Measurements from ENCODE around the gene SH2D7.

Gene SH2D7

GRCh38 chr15:78061963-78062427, 30.4 kb upstream of the SH2D7 start:
- no peak for DNase-seq

GRCh38 chr15:78063217-78063616, 29.1 kb upstream of the SH2D7 start:
- DNase-seq: no peak

- no peak for DNase-seq
Observed at GRCh38 chr15:78063970-78064385, 28.4 kb upstream of the SH2D7 start.

DNA sequence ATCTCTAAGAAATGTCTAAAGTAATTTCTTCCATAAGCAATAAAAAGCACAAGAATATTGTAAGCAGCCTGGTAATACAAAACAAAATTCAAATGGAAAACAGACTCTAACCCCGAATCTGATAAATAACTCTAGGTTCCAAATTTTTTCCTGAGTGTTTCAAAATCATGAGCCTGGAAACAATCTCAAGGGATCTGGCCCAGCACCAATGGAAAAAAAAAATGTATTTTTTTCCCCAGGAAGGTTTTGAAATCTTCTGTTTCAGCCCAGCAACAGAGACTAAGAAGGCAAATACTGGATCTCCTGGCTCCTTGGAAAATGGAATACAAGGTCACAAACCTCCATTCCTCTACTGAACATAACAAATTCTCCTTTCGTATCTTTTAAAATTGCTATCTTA, 27.8 kb upstream of the SH2D7 start:
- DNase-seq: no peak

DNA sequence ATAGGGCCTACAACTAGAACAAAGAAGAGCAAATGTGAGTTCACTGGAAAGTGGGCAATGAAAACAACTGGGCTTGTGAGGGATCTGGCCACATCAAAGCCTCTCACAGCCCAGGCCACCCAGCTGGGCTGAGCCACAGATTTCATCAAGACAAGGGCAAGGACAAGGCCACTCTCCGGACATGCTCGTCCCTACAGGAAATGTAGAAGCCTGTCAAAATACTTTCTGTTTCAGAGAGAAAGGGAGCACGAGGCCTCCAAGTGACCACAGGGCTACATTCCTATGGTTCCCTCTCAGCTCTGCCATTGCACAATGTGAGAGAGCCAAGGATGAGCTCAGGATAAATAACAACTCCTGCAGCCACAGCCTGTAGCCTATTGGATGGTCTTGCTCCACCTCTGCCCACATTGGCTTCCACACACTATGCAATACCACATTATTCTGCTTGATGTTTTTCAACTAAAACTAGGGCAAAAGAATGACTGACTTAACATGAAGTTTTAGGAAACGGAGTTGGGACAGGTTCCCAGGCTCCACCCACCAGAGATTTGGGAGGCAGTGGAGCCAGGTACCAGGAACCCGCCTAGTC, 27.0 kb upstream of the SH2D7 start:
- DNase-seq: no peak

GRCh38 chr15:78065973-78066946, 26.1 kb upstream of the SH2D7 start:
- no peak for DNase-seq

- DNase-seq: no peak
Observed at GRCh38 chr15:78067328-78068228, 24.8 kb upstream of the SH2D7 start.

- DNase-seq: no peak
Observed at GRCh38 chr15:78069052-78069414, 23.3 kb upstream of the SH2D7 start.

DNA sequence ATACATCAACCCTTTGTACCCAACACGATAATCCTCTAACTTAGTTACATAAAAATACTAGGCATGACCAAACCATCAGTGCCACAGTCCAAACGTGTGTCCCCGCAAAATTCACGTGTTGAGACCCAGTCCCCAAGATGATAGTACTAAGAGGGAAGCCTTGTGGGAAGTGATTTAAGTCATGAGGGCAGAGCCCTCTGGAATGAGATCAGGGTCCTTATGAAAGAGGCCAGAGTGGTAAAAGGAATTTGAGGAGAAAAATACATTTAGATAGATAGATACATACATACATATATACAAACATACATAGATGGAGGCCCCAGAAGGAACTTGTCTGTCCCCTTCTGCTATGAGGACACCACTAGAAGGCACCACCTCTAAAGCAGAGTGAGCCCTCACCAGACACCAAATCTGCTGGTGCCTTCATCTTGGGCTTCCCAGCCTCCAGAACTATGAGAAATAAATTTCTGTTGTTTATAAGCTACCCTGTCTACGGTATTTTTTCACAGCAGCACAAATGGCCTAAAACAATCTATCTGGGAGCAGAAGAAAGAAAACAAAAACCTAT, 22.8 kb upstream of the SH2D7 start:
- no peak for DNase-seq

DNA sequence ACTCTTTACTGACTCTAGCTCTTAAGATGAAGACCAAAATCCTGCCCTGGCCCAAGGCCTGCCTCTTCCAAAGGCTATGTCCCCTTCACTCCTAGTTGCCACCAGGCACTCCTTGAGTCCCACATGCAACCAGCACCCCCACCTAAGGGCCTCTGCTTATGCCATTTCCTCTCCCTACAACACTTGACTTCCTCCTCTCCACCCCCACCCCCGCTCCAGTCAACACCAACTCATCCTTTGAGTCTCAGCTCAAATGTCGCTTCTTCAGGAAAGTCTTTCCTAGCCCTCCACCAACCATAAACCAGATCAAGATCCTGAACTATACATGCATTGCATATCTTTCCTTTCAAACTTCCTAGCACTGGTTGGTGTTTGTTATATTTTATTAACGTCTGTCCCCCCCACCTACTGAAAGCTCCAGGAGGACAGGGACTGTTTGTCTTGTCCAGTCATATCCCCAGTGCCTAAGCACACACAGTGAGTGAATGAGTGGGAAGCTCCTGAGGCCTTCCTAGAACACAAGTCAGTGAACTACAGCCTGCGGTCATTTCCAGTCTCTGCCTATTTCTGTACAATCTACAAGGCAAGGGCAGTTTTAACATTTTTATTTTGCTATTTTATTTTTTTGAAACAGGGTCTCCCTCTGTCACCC, 22.2 kb upstream of the SH2D7 start:
- no peak for DNase-seq

- no peak for DNase-seq
Observed at GRCh38 chr15:78071383-78071782, 21.0 kb upstream of the SH2D7 start.

DNA sequence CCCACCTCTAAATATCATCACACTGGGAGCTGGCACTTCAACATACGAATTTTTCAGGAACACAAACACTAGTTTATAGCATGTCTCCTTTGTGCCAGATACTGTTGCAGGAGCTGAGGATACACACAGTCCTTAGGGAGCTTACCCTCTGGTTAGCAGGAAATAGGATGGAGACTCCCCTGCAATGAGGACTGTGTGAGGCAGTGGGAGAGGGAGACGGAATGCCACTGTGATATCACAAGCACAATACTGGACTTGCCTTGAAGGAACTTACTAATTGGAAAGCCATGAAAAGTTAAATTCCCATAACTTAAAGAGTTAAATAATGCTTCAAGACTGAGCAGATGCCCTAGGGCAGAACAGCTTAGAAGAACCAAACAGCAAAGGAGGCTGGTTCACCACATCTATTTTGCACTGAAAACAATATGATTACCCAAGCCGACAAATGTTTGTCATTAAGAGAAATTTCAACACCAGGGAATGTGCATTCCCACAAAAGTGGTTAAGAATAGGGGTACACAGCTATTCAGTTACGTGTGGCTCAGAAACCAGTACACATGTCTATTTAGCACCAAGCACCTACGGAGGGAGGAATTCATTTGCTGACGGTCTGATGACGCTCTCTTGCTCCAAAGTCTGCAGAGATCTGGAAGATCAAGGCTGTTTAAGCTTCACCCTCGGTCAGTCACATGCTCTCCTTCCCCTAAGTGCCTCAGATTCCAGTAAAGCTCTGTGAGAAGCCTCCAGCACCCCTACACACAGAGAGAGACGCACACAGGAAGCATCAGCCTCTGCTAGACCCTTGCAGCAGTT, 20.1 kb upstream of the SH2D7 start:
- no peak for DNase-seq

DNA sequence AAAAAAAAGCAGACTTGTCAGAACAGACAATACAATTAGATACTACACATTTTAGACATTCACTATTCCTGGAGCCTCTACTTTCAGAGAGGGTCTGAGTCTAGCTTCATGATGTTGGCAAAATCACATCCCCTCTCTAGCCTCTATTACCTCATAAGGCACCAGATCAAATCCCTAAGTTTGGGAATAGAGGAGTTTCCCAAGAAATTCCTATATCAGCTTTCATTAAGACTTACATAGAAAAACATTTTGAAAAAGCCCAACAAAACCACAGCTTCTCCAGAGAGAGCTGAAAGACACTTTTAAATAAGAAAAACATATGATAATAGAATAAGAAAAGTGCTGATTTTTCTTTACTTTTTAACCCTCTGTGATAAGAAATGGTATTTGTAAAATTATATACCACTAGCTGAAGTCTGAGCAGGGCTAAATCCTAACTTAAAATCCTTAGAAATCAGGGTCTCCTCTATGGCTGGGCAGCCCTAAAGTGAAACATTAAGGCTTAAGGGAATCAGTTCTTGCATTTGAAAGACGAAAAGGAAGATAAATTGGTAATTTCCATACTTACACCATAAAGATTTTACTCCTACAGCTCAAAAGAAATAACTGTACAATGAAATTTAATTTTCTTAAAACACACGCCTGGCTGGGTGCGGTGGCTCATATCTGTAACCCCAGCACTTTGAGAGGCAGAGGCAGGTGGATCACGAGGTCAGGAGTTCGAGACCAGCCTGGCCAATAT, 19.1 kb upstream of the SH2D7 start:
- DNase-seq: no peak

DNA sequence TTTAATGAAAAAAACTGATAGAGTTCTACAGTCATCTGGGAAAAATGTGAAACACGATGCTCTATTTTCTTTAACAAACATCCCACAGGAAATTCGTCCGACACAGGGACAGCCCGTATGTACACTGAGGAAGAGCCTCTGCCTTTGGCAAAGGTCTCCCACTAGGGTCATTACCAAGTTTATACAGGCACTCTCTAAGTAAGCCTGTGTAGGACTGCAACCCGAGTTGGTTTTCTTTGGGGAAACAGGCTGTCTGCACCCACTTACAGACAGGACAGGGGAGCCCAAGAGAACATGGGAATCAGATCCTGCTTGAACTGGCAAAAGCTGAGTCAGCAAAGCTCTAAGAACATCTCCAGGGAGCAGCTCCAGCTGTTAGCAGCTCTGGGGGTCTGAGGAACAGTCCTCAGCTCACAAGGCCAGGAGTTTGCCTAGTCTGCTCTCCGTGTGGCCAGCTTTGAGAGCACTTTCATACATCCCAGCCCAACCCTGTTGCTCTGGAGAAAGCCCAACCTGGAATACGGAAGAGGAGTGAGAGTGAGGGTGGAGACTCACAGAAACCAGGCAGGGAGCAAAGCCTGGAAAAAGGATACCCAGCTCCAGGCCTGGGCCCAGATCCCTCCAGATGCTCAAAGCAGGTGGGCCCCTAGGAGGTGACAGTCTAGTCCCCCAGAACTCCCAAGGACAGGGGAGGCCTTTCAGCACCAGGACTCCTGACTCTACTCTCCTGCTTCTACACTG, 16.7 kb upstream of the SH2D7 start:
- no peak for DNase-seq

DNA sequence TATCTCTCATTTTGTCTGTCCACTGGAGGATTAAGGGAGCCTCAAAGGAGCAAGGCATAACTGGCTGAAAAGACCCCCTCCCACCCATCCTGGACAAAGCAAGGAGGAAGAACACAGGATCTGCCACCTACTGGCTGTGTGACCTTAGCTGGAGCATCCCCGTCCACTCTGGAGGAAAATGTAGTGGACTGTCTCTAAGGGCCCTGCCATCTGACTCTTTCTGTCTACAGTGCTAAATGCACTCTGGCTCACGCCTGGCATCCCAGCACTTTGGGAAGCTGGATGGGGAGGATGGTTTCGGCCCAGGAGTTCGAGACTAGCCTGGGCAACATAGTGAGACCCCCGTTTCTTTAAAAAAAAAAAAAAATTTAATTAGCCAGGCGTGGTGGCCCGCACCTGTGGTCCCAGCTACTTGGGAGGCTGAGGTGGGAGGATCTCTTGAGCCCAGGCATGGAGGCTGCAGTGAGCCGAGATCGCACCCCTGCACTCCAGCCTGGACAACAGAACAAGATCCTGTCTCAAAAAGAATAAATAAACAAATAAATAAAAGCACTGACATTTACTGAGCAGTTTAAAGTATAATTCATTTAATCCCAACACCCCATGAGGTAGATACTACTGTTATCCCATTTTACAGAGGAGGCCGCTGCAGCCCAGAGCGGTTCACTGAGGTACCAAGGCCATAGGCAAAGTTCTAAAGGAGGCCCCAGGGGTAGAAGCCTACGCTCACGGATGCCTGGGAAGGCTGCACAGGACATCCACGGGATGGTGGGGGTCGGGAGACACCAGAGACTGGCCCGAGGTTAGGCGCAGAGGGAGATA, 15.9 kb upstream of the SH2D7 start:
- no peak for DNase-seq

DNA sequence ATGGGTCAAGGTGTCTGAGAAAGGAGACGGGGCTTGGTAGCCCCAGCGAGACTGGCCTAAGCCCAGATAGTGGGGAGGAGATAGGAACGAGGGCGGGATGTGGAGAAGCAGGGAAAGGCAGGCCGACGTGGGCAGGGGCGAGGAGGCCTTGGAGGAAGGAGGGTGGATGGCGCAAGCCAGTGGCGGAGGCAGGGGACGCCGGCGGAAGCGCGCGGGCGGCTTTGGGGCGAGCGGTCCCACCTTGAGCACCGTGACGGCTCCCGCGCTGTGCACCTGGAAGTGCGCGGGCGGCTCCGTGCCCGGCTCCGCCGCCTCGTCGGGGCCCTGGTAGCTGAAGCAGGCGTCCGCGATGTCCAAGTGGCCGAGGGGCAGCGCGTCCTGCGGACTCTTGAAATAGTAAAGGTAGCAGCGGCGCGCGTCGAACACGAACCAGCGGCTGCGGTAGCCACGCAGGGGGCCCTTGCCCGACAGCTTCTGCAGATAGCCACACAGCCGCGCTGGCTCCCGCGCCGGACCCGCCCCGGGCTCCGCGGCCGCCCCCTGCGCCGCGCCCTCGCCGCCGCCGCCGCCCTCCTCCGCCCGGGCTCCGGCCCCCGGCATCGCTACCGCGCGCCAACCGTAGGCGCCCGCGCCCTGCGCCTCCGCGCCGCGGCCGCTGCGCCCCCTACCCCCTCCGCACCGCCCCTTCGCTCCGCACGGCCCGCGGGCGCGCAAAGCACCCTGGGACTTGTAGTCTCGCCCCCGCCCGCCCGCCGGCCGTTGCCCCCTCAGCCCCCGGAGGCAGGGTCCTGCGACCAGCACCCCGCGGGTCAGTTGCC, 15.1 kb upstream of the SH2D7 start, which contains the start of gene TBC1D2B:
TSS of gene TBC1D2B (minus strand) at position 659 of the 818 bp plus-strand sequence. CDS start at position 600, 59 bp downstream.
- DNase-seq: peak; percentile 50

- DNase-seq: no peak
Observed at GRCh38 chr15:78077871-78078210, 14.5 kb upstream of the SH2D7 start.
